ENCODE data around the gene KSR2.

Gene KSR2

DNA sequence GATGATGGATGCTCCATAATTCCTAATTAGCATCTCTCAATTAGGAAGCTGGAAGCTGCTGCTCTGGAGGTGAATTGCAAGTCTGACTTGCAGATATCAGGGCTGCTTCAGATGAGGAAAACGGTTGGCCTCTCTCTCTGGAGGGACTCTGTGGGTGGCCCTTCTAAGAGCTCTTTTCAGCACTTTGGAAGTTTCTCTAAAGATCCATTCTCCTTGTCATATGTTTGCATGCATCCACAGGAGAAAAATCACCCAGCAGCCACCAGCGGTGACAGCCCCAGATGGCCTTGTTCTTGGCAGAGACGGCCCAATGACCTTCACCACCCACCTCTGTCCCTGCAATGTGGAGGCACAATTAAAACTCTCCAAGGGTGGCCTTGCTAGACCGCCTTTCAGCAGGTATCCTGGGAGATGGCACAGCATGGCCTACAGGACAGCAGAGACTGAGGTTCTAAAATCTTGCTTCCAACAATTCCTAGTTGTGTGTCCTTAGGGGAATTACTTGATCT, 42.3 kb downstream of the KSR2 start:
- FAIRE-seq (no peak), DNase-seq (ENCODE audit: insufficient read length, low spot score) (no peak)
- TF ChIP-seq, protein P1, sequence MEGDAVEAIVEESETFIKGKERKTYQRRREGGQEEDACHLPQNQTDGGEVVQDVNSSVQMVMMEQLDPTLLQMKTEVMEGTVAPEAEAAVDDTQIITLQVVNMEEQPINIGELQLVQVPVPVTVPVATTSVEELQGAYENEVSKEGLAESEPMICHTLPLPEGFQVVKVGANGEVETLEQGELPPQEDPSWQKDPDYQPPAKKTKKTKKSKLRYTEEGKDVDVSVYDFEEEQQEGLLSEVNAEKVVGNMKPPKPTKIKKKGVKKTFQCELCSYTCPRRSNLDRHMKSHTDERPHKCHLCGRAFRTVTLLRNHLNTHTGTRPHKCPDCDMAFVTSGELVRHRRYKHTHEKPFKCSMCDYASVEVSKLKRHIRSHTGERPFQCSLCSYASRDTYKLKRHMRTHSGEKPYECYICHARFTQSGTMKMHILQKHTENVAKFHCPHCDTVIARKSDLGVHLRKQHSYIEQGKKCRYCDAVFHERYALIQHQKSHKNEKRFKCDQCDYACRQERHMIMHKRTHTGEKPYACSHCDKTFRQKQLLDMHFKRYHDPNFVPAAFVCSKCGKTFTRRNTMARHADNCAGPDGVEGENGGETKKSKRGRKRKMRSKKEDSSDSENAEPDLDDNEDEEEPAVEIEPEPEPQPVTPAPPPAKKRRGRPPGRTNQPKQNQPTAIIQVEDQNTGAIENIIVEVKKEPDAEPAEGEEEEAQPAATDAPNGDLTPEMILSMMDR (IDR thresholded peaks at IDR 0.05; ENCODE audit: insufficient read depth, missing control alignments), result no peak

DNA sequence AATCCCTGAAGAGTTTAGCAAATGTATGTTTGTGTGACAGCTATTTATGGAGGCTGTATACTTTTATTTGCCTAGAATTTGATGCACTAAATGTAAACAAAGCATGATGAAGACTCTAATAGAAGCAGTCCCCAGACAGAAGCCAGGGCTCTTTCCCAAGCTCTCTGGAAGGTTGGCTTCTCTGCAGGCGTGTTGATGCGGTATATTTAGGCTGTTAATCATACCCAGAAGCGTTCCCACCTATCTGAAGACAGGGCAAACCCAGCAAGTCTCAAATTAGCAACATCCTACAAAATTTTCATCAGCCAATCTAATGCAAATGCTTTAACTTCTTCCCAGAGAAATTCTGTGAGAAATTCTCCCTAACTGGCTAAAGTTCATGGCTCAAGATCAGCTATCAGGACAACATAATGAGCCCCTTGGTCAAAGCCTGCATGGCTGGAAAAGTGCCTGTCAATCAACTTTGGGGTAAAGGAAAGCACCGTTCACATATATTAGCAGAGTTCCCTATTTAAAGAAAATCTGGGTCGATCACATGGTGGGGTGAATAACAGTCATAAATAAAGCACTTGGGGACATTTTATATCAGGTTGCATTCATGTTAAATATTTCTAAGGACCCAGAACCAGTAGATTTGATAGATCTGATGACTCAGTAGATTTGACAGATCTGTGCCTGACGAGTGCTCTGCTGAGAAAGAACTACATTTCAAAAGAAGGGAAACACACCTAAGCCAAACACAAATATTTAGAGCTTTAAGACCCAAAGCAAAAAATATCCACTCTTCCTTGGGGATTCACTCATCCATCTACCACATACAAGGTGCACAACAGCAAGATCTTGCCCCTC, 46.6 kb downstream of the KSR2 start:
- no peak for DNase-seq (ENCODE audit: insufficient read length, low spot score)
- TF ChIP-seq, protein P1 (IDR thresholded peaks at IDR 0.05; ENCODE audit: insufficient read depth, missing control alignments), result no peak
- no peak for FAIRE-seq

DNA sequence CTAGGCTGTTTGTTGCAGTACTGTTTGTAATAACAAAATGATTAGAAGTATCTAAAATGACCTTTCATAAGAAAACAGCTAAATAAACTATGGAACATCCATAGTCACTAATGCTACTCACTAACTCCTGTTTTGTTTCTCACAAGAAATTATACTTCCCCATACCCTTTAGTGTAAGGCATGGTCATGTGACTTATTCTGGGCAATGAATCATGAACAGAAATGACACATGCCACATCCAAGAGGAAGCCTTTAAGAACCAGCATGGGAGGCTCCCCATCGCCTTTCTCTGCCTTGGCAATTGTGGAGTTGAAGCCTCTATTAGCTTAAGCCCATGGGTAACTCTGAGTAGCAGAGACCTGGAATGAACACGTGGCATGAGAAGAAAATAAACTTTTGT, 49.3 kb downstream of the KSR2 start:
- DNase-seq (ENCODE audit: insufficient read length, low spot score) (no peak), FAIRE-seq (no peak)
- TF ChIP-seq, protein P1 (IDR thresholded peaks at IDR 0.05; ENCODE audit: insufficient read depth, missing control alignments), result no peak

DNA sequence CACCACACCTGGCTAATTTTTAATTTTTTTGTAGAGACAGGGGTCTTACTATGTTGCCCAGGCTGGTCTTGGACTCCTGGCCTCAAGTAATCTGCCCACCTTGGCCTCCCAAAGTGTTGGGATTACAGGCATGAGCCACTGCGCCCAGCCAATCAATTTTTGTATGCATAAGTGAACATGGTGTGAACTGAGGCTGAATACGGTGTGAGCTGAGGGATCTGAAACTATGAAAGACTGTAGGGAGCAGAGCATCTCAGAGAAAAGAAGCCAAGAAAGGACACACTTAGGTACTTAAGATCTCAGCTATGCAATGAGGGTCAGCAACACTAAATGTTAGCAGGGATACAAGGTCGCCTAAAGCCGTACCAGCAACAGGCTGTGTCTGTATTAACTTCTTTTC, 54.1 kb downstream of the KSR2 start:
- TF ChIP-seq, protein P1 (IDR thresholded peaks at IDR 0.05; ENCODE audit: insufficient read depth, missing control alignments), result no peak
- FAIRE-seq (no peak), DNase-seq (ENCODE audit: insufficient read length, low spot score) (no peak)

DNA sequence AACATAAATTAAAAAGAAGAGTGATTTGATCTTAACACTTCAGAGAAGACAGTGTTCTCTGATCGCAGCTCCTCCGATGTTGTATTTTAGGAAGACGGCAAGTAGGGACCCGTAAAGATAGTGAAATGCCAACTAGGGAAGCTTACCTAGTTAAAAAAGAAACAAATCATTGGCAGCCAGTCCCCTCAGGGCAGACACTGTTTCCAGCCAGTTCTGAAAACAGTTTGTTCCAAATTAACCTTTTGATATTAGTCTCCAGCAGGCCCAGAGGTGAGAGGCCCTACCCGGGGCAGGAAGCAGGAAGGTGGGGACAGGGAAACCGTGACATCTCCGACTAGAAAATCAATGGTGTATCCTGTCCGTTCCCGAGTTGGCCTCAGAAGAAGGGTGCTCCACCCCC, 56.0 kb downstream of the KSR2 start:
- DNase-seq (ENCODE audit: insufficient read length, low spot score) (no peak), FAIRE-seq (no peak)
- TF ChIP-seq, protein P1 (IDR thresholded peaks at IDR 0.05; ENCODE audit: insufficient read depth, missing control alignments), result no peak

DNA sequence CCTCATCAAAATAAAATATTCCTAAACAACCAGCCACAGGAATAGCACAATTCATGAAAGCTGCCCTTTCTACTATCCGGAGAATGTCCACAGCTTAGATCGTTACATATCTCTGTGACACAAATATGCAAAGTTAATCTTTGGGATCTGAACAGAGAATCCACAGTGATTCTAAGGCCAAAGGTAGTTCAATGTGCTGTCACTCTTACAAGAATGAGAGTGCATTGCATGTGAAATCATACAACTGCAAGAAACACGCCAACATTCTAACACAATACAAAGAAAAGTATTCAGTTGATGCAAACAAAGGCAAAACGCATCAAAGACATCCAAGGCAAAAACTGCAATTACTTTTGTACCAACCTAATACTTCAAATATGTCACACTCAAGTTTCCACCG, 60.4 kb downstream of the KSR2 start:
- TF ChIP-seq, protein P1 (IDR thresholded peaks at IDR 0.05; ENCODE audit: insufficient read depth, missing control alignments), result no peak
- no peak for FAIRE-seq
- no peak for DNase-seq (ENCODE audit: insufficient read length, low spot score)

DNA sequence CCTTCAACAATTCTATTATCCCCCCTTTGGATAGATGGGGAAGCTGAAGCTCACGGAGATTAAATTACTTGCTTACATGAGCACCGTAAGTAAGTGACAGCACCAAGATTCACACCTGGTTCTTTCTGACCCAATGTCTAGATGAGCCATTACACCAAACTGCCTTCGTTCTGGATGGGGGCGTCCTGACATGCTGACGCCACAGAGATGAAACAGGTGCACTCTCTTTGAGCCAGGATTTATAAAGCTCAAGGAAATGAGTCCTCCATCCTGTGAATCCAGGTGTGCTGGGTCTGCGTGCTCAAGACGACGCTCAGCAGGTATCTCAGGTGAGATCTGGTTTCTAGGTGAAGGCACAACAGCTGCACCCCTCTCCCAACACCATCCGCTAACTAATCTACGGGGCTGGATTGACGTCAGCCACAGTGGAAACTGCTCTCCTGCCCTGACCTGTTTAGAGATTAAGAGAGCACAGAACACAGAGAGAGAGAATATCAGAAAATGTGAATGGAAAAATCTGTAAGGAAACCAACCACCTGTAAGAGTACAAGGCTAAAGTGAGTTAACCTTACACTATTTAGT, 61.6 kb downstream of the KSR2 start:
- DNase-seq (ENCODE audit: insufficient read length, low spot score) (no peak), FAIRE-seq (no peak)
- TF ChIP-seq, protein P1 (IDR thresholded peaks at IDR 0.05; ENCODE audit: insufficient read depth, missing control alignments), result no peak

Data from D721Med (cell line).